ENCODE measurements around the gene ALOX15B. TPM values are rescaled to one million over a fixed set of nuclear protein-coding genes. Genes with fewer than 3 reads are reported as not detected.

Gene ALOX15B
- total and polyA plus RNA-seq, 2 of the 13 experiments (the other 11 are each of a cell fraction or from before 2014, with no cell fraction given), result not detected

DNA sequence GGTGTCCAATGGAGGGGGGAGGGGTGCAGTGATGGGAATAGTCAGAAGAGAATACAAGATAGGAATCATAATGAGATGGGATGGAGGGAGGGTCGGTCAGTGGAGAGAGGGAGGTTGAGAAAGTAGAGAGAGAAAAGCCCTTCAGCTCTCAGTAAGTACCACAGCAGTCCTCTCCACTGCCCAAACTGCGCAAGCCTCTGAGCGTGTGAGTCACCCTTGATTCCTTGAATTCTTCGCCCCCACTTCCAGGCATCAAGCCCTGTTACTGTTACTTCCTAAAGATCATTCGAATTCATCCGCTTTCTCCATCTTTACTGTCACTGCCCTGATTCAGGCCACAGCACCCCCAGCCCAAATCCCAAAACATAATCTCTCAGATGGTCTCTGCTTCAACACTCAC lies 34.0 kb upstream of the ALOX15B start:
- BruUV-seq (replicated peaks), result no TSS peak
- no peak for ATAC-seq
- 25% methylated on average over 6 of the region's 6 CpGs for WGBS (ENCODE audit: low lambda C conversion rate)

More for the DNA sequence above, 34.0 kb upstream of the ALOX15B start:
- H3K9me3 ChIP-seq (ENCODE audit: low read length), result no peaks in the 10 kb centered on the region
- H3K36me3 ChIP-seq (replicated peaks in 1 of 2; ENCODE audit: control insufficient read depth in 1 of 2, insufficient read depth in 2 of 2, low read length in 2 of 2), result no peaks in the 10 kb centered on the region
- H3K4me1 ChIP-seq (ENCODE audit: insufficient read depth, low read length), result peaks cover 5% of the 10 kb centered on the region
- FAIRE-seq, result no peak
- no peak overlapping the region for H3K4me2 ChIP-seq (ENCODE audit: low read depth, low read length)
- peaks cover 3 to 65% of the 10 kb centered on the region in 2 experiments for H3K27me3 ChIP-seq (ENCODE audit: control insufficient read depth in 1 of 2, insufficient read depth in 2 of 2, low read length in 2 of 2)
- H3K4me3 ChIP-seq (replicated peaks in 1 of 3; ENCODE audit: insufficient read depth in 1 of 3, low read depth in 2 of 3, low read length in 3 of 3), result no peak overlapping the region
- intact Hi-C loops (cut with micrococcal nuclease; ENCODE audit: unreplicated experiment), result no loop called here
- in situ Hi-C loops (cut with HindIII; ENCODE audit: extremely low pct_ligation_motif_present, low pct_unique_long_range_greater_than_20kb), result no loop called here
- POLR2A ChIA-PET, result no interaction called here
- H3K27ac ChIP-seq (ENCODE audit: extremely low read length, insufficient read depth, low read length), result no peak overlapping the region
- DNase-seq (ENCODE audit: low spot score), result no peak
- H2AFZ ChIP-seq (ENCODE audit: low read length), result no peak overlapping the region
- no peaks in the 10 kb centered on the region for H3K79me2 ChIP-seq (ENCODE audit: insufficient read depth, low read length)
- no peak overlapping the region for H3K9ac ChIP-seq (ENCODE audit: insufficient read depth, low read depth, low read length)
- CTCF ChIA-PET (ENCODE audit: low intra/inter-chr PET ratio, low total read pairs), result no interaction called here
- no peaks in the 10 kb centered on the region for H4K20me1 ChIP-seq (ENCODE audit: insufficient read depth, low read length)
- TF ChIP-seq ZSCAN9 (CRISPR knock-in tag; IDR thresholded peaks at IDR 0.05; ENCODE audit: borderline replicate concordance) (no peak), SIN3B (IDR thresholded peaks at IDR 0.05; ENCODE audit: low read length) (no peak), MLLT10 (CRISPR knock-in tag; IDR thresholded peaks at IDR 0.05) (no peak), FOXJ3 (CRISPR knock-in tag; IDR thresholded peaks at IDR 0.05; ENCODE audit: borderline replicate concordance) (no peak), AGO2 (optimal IDR thresholded peaks at IDR 0.05; ENCODE audit: low read depth, low read length) (no peak), CREB3 (CRISPR knock-in tag; IDR thresholded peaks at IDR 0.05) (no peak), ERF (CRISPR knock-in tag; IDR thresholded peaks at IDR 0.05) (no peak), SP1 (IDR thresholded peaks at IDR 0.05) (no peak), SP1 (CRISPR knock-in tag; IDR thresholded peaks at IDR 0.05) (no peak), ZNF160 (CRISPR knock-in tag; IDR thresholded peaks at IDR 0.05) (no peak), ZNF75D (CRISPR knock-in tag; IDR thresholded peaks at IDR 0.05; ENCODE audit: borderline replicate concordance) (no peak)
- TF ChIP-seq, protein P1, sequence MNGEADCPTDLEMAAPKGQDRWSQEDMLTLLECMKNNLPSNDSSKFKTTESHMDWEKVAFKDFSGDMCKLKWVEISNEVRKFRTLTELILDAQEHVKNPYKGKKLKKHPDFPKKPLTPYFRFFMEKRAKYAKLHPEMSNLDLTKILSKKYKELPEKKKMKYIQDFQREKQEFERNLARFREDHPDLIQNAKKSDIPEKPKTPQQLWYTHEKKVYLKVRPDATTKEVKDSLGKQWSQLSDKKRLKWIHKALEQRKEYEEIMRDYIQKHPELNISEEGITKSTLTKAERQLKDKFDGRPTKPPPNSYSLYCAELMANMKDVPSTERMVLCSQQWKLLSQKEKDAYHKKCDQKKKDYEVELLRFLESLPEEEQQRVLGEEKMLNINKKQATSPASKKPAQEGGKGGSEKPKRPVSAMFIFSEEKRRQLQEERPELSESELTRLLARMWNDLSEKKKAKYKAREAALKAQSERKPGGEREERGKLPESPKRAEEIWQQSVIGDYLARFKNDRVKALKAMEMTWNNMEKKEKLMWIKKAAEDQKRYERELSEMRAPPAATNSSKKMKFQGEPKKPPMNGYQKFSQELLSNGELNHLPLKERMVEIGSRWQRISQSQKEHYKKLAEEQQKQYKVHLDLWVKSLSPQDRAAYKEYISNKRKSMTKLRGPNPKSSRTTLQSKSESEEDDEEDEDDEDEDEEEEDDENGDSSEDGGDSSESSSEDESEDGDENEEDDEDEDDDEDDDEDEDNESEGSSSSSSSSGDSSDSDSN (CRISPR knock-in tag; IDR thresholded peaks at IDR 0.05), result no peak
- TF ChIP-seq, protein P2, sequence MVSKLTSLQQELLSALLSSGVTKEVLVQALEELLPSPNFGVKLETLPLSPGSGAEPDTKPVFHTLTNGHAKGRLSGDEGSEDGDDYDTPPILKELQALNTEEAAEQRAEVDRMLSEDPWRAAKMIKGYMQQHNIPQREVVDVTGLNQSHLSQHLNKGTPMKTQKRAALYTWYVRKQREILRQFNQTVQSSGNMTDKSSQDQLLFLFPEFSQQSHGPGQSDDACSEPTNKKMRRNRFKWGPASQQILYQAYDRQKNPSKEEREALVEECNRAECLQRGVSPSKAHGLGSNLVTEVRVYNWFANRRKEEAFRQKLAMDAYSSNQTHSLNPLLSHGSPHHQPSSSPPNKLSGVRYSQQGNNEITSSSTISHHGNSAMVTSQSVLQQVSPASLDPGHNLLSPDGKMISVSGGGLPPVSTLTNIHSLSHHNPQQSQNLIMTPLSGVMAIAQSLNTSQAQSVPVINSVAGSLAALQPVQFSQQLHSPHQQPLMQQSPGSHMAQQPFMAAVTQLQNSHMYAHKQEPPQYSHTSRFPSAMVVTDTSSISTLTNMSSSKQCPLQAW (CRISPR knock-in tag; IDR thresholded peaks at IDR 0.05), result no peak
